HG02885 (cell line): ENCODE data around the gene SRGAP2C.
"Not testable (repeated sequence)": the region's sequence is repeated elsewhere in the genome, so short reads cannot be mapped to it uniquely, and the experiment has no call there.

ENCODE experiments used
- ATAC-seq: cut with Tn5 transposase; IDR thresholded peaks from one replicate; pipeline ENCODE4 v1.9.1; 2021; ENCODE audit warnings: mild to moderate bottlenecking; ENCODE audit not compliant: unreplicated experiment, poor library complexity

Gene SRGAP2C

DNA sequence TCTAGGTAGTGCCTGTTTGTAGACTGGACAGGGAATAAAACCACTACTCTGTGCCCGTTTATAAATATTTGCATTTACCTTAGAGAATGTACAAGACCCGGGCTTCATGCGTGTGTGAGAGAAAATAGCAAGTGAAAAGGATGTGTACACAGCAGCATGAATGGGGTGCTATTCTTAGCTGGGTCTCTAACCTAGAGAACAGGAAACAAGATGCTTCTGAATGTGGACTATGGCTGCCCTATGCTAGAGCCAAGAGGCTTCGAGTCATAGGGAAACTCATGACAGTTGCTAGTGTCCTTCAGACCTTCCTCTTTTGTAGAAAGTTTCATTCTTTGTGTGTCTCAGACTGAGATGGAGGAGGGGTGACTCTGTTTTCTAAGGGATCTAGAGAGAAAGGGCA lies 39.9 kb downstream of the SRGAP2C start:
- peak; percentile 99 for ATAC-seq

DNA sequence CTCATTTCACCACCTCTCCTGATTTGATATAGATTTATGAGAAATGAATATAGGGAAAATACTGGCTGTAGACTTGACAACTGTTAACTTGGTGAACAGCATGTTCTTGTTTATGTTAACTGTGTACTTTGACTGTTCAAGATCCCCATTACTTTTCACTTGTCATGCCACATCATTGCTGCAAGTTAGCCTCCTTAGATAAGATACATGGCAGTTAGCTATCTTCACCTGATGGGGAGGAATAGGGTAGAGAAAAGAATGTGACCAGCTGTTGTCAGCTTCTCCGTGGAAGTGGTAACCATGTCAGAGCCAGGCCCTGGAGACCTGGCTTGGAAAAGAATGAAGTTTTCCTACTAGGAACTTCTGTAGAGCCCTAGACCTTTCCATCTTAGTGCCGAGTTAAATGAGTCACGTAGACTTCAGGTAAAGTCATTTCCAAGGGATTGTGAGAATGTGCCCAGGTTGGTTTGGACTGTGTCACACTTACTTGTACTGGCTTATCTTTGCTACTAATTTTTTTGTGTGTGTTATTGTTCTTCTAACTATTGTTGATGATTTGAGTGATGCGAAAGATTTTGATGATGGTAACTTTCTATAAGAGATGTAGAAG lies 41.6 kb downstream of the SRGAP2C start:
- ATAC-seq, result not testable (repeated sequence)

DNA sequence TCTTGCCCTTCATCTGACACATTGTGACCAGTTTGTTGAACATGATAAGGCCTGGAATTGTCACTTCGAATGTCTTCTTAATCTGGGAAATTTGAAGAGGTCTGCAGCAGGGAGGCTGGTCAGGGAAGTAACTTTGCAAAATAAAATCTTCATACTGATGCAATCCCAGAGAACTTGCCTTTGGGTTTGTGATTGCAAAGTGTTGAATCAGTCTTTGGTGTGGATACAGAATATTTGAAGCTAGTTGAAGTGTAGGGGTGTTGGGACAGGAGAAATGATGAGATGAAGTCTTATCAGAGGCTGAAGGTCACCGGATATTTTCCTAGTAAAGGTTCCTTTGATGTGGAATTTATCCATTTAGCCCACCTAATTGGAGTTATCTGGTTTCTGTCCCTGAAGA lies 42.1 kb downstream of the SRGAP2C start:
- not testable (repeated sequence) for ATAC-seq

DNA sequence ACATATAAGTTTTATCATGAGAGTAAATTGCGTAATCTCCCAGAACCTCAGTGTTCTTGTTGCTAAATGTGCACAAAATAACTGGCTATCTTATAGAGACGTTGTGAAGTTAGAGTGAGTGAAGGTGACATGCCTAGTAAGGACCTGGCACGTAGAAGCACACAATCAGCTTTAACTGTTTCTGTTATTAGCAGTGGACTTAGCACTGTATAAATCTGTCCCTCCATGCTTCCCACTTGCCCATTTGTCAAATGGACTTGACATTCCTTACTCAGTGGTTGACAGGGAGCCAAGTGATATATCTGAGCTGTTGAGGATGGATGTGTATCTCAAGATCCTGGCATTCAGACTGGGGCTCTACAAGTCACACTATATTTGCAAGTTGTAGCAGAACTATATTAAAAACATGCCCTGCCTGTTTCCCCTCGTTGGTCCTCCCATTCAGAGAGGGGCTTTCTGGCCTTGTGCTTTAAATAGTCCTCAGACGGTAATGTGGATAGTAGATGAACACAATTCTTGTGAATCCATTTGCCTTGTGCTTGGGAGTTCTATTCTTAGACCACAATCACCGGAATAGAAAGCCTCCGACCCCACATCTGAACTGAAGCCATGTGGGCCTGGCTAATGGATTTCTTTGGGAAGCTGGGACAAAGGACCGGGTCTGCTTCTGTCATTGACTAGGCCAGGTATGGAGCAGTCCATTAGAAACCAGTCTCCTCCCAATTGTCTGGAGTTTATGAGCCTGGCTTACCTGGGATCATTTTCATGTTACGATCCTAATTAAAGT lies 43.0 kb downstream of the SRGAP2C start:
- ATAC-seq, result not testable (repeated sequence)

DNA sequence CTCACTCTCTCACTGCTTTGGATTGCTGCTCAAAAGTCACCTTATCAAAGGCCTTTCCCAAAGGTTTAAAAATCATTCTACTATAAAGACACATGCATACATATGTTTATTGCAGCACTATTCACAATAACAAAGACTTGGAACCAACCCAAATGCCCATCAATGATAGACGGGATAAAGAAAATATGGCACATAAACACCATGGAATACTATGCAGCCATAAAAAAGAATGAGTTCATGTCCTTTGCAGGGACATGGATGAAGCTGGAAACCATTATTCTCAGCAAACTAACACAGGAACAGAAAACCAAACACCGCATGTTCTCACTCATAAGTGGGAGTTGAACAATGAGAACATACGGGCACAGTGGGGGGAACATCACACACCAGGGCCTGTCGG lies 45.9 kb downstream of the SRGAP2C start:
- not testable (repeated sequence) for ATAC-seq

DNA sequence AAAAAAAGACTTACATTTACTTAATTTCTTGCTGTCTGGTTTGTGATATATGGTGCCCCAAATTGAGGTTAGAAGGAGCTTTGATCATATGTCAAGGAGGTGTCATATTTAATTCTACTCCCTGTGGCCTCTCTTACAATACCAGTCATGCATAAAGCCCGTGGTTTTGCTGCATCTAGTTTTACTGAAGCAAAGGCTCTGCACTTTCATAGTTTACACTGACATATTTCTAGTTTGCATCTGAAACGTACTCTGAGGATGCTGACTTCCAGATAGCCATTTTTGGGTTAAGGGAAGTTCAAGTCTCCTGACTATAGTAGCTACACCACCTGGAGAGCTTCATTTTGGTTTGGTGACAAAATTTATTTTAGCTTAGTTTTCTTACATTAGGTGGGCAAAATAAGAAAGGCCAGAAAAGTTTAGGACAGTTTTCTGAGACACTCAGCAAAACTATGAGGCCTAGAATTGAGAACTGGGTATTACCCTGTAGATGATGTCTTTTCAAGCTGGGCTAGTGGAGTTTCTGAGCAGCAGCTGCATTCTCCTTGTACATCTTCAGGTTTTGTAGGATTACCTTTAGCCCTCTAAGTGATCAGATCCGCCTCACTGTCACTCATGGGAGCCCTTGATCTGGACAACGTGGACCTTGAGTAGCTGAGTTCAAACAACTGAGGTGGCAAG lies 47.8 kb downstream of the SRGAP2C start:
- peak; percentile 78 for ATAC-seq

DNA sequence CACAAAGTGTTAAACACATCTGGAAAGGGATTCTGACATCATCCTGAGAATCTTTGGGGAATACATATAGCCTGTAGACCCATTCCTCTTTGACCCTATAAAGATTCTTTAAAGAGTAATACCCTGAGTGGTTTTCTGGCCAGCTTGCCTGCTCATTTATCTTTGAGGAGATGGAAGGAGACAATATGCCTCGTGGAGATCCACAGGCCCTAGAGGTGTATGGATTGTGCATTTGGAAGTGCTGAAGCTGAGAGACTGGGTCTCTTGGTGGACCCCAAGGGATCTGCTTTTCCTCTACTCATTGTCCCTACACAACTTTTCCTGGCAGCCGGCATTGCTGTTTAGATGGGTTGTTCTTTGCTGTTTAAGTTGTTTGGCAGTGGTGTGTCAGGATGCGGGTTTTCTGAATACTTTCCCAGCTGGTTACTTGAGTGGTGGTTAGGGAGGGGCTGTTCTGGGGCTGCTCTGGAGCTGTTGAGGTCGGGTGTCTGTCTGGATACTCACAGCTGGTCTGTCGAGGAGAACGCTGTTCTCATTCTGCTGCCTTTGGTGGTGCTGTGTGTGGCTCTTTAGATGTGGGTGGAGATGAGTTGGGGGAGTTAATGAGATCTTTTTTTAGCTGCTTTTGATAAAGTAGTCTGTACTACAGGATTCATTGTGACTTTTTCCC lies 49.5 kb downstream of the SRGAP2C start:
- ATAC-seq, result not testable (repeated sequence)

DNA sequence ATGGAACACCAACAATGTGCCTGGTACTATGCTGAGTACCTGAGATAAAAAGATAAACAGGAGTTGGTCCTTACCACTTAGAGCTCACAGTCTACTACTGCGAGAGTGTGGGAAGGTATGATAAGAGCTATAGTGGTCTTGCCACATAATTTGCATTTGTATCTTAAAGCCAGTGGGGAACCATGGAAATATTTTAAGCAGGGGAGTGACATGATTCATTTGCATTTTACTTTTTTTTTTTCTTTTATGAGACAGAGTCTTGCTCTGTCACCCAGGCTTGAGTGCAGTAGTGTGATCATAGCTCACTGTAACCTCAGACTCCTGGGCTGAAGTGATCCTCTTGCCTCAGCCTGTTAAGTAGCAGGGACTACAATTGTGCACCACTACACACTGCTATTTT lies 53.6 kb downstream of the SRGAP2C start:
- ATAC-seq, result peak; percentile 96

DNA sequence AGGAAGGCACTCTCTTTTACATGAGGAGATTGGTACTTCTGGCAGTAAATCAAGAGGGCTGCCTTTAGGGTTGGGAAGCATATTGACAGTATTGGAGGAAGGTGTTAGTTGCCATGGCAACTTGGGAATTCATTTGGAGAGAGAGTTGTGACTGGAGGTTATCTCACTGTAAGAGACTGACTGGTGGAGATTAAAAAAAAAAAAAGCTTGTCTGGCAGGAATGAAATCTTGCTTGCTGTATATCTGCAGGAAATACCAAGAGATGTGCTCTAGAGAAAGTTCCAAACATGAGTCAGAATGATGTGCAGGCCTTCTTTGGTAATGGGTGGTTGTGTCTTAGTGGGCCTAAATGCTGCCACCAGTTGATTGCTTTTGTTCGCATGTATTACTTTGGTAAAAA lies 59.1 kb downstream of the SRGAP2C start:
- not testable (repeated sequence) for ATAC-seq

DNA sequence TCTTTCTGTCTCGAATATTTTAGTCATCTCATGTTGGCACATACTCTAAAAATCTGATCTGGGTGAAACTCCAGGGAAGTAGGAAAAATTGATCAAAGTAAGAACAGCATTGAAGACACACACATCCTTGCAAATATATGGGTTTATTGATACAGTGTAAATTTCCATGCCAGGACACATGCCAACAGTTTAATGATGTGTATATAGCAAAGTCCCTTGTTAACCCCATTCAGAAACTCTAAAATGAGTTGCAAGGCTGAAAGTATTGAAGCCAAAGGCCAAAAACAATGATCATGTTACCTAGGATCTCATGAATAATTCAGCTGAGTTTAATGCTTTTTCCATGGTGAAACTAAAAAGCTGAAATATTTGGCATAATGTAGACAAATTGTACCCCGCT lies 61.6 kb downstream of the SRGAP2C start:
- ATAC-seq, result not testable (repeated sequence)

DNA sequence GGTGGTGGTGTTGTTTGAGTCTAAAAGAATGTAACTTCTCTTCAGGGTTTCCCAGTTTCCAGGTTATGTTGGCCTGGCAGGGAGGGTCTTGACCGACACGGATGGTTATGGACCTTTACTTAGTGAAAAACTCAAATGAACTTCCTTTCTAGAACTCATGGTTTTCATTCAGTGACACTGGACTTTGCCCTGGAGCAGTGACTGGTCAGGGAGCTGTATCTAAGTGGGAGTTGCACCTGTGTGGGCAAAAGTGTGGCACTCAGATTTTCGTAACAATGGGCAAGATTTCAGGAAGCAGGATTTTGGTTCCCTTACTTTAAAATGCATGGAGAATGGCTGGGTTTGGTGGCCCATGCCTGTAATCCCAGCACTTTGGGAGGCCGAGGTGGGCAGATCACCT lies 67.9 kb downstream of the SRGAP2C start:
- not testable (repeated sequence) for ATAC-seq

DNA sequence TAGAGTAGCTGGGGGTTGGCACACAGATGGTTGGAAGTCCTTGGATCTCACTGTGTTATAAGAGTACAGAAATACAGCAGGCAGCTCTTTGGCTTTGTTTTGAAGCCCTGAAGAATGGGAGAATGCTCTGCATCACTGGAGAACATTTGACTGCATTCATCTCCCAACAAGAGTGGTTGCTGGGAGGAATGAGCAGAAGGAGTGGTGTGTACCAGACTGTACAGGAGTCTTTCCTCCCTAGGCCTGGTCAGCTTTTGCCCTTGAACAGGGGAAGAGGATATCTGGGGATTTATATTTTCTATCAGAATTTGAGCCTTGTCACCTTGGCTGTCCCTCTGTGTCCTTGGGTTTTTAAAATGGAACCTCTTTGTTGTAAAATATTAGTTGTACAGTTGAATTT lies 69.8 kb downstream of the SRGAP2C start:
- not testable (repeated sequence) for ATAC-seq

DNA sequence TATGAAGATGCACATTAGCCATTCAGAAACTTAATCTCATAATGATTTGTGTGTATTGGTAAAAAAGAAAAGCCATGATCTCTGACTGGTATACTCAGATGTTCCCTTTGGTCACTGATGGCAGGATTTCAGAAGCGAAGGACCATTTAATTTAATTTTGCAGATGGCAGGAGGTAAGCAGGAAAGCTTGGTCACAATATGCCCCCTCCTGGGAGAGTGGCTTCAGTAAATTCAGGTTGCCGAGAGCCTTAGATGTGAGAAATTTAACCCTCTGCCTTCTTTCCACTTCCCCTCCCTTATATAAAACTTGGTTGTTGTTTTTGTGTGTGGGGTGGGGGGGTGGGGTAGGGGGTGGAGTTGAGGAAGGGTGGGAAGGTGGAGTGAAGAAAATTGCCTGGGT lies 72.9 kb downstream of the SRGAP2C start:
- ATAC-seq, result not testable (repeated sequence)

DNA sequence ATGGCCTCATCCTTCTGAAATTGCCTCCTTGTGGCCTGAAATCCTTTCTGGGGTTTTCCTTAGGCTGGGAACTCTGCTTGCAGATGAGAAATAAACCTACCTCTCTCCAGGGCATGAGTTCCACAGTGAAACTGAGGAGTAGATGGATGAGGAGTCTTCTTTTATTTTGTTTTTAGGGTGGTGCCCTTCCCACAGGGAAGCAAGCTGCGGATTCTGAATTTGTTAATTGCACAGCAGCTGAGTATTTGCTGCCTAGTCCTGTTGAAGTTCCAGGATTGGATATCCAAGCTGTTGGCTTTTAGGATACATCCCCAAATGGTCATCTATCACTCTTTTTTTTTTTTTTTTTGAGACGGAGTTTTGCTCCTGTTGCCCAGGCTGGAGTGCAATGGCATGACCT lies 73.4 kb downstream of the SRGAP2C start:
- ATAC-seq, result not testable (repeated sequence)

DNA sequence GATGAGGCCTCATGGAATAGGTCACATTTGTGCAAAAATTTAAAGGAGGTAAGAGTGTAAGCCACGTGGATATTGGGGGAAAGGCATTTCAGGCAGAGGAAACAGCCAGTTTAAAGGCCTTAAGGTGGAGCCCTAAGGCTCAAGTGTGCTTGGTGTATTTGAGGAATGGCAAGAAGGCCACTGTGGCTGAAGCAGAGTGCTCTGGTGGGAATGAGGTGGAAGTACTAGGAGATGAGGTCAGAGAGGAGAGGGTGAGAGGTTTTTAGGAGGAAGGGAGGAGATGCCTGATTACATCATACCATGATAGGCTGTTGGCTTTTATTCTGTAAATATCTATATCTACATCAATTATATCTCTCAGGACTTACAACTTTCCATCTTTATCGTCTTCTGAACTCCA lies 75.4 kb downstream of the SRGAP2C start:
- ATAC-seq, result not testable (repeated sequence)

DNA sequence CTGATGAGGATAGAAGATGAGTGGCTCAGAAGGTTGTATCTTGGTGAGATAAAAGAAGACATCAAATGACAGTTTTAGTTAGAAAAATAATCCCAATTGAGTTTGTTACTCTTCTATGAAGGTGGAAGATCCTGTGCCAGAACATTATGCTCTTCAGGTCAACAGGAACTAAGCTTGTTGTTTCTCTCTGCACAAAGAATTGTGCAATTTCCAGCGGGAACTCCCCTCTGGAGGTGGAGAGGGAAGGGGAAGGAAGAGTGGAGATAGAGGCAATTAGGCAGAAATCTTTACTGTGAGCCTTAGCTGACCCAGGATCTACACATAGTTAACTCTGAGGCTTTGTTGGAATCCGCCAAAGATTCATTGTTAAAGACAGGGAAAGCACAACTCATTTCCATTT lies 77.4 kb downstream of the SRGAP2C start:
- ATAC-seq, result not testable (repeated sequence)

DNA sequence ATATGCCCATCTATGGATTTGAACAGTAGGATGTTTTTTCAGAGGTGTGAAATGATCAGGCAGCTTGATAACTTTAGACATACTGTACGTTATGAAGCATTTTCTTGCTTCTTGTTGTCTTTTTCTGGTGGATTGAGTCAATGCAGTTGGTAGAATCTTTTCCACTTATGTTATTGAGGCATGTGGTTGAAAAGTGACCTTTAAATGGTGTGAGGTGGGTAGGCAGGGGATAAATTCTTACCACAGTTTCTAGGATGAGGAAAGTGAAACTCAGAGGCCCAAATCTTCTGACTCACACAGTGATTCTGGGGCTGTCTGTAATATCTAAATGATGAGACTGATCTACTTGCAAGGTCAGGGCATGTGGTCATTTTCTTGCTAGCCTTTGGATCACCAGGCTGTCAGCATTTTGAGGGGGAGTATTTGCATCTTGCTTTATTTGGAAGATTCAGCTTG lies 79.0 kb downstream of the SRGAP2C start:
- peak; percentile 78 for ATAC-seq

DNA sequence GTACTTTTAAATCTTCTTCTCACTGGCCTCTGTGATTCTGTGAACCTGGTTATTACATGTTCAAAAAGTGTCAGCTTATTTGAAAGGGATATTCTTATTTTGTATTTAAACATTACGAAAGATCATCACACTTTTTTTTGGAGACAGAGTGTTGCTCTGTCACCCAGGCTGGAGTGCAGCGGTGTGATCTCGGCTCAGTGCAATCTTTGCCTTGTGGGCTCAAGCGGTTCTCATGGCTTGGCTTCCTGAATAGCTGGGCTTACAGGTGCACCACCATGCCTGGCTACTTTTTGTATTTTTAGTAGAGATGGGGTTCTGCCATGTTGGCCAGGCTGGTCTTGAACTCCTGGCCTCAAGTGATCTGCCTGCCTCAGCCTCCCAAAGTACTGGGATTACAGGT lies 82.3 kb downstream of the SRGAP2C start:
- not testable (repeated sequence) for ATAC-seq

DNA sequence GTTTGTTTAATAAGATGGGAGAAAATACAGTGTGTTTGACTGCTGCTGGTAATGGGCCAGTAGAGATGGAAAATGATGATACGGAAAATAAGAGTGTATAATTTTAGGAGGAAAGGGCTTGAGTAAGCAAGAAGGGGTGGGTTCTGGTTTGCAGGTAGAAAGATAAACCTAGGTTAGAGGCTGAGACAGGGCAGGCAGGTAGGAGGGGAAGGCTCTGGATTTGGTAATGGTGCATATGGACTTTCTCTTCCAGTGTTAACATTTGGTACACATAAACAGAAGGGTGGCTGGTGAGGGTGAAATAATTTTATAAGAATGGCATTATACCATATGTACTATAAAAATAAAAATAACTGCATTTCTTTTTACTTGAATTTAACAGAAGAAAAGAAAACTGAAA lies 84.5 kb downstream of the SRGAP2C start:
- not testable (repeated sequence) for ATAC-seq

DNA sequence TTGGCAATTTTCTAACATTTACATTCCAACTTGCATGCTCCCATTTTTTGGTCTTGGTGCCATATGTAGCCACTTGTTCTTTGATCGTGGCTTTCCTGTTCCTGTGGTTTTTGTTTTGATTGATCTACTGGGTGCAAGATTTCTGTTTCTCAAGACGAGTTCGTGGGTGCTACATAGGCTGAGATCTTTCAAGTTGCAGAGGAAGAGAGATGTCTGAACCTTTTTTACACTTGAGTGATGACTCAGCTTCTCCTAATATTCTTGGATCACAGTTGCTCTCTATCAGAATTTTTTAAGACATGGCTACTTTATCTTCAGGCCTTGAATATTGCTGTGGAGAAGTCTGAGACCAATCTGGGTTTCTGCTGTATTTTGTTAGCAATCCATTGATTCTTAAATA lies 85.2 kb downstream of the SRGAP2C start:
- peak; percentile 40 for ATAC-seq
